IMR-90 (cell line): ENCODE results near the gene RCHY1. TPM values are rescaled to one million over a fixed set of nuclear protein-coding genes. Genes with fewer than 3 reads are reported as not detected.

ENCODE experiments used
- ATAC-seq: fragments of 200-7000 bp; cut with Tn5 transposase; 2 replicates; pipeline ENCODE4 v1.9.1; 2020; ENCODE audit warnings: low read depth, mild to moderate bottlenecking, moderate library complexity
- BruUV-seq: library from RNA; stranded (reverse); fragments of 400-500 nt; replicated peaks from 2 replicates; lab custom pipeline; 2021; lab: Mats Ljungman, UMichigan
- CTCF ChIA-PET: fragments of 300-600 bp; formaldehyde crosslinking; extraction: SDS; loops from one replicate; lab custom pipeline; 2021; ENCODE audit warnings: antibody characterized with exemption; lab: Yijun Ruan, JAX
- POLR2A ChIA-PET: fragments of 300-600 bp; sonication (Branson Sonifier 250); formaldehyde crosslinking; loops from one replicate; lab custom pipeline; 2022; ENCODE audit warnings: antibody characterized with exemption; ENCODE audit not compliant: unreplicated experiment; lab: Charles Lee
- DNase-seq: peaks from one replicate; pipeline ENCODE4 v3.0.0; 2013
- H2AFZ ChIP-seq: replicated peaks from 2 replicates; pipeline ENCODE3; 2013; ENCODE audit warnings: low read length, mild to moderate bottlenecking; ENCODE audit not compliant: poor library complexity
- H2AK5ac ChIP-seq: 2 replicates; pipeline ENCODE4 v1.6.1; 2013; ENCODE audit warnings: low read depth, low read length, inconsistent platforms
- H2AK9ac ChIP-seq: replicated peaks from 2 replicates; pipeline ENCODE3; 2013; ENCODE audit warnings: mild to moderate bottlenecking, low read depth, low read length, moderate library complexity; ENCODE audit not compliant: poor library complexity
- H2BK120ac ChIP-seq: 2 replicates; pipeline ENCODE4 v1.6.1; 2013; ENCODE audit warnings: low read depth, low read length, inconsistent platforms
- H2BK15ac ChIP-seq: 3 replicates; pipeline ENCODE4 v1.6.1; 2013; ENCODE audit warnings: low read depth, low read length, inconsistent platforms
- H2BK20ac ChIP-seq: 2 replicates; pipeline ENCODE4 v1.6.1; 2013; ENCODE audit warnings: low read depth, mild to moderate bottlenecking, inconsistent platforms, low read length, moderate library complexity
- H2BK5ac ChIP-seq: 2 replicates; pipeline ENCODE4 v1.6.1; 2013; ENCODE audit warnings: mild to moderate bottlenecking, low read depth, low read length, inconsistent platforms; ENCODE audit not compliant: poor library complexity, severe bottlenecking
- H3K14ac ChIP-seq: replicated peaks from 2 replicates; pipeline ENCODE4 v1.6.1; 2013; ENCODE audit warnings: low read depth, low read length, inconsistent platforms
- H3K18ac ChIP-seq: 2 replicates; pipeline ENCODE4 v1.6.1; 2013; ENCODE audit warnings: low read depth, low read length, control low read depth
- H3K23ac ChIP-seq: 2 replicates; pipeline ENCODE4 v1.6.1; 2013; ENCODE audit warnings: low read depth, low read length, inconsistent platforms
- H3K27ac ChIP-seq: 2 replicates; pipeline ENCODE4 v1.5.1; 2013; ENCODE audit warnings: mild to moderate bottlenecking, control low read depth, low read length; ENCODE audit not compliant: insufficient read depth
- H3K27me3 ChIP-seq: 2 replicates; pipeline ENCODE4 v1.6.1; 2013; ENCODE audit warnings: low read length; ENCODE audit not compliant: control insufficient read depth, insufficient read depth
- H3K36me3 ChIP-seq: 2 replicates; pipeline ENCODE4 v1.6.1; 2013; ENCODE audit warnings: low read length, mixed read lengths; ENCODE audit not compliant: control insufficient read depth, insufficient read depth
- H3K4ac ChIP-seq: 2 replicates; pipeline ENCODE4 v1.6.1; 2013; ENCODE audit warnings: low read depth, low read length, inconsistent platforms
- H3K4me1 ChIP-seq: 2 replicates; pipeline ENCODE4 v1.6.1; 2013; ENCODE audit warnings: low read length, mixed read lengths; ENCODE audit not compliant: control insufficient read depth, insufficient read depth
- H3K4me2 ChIP-seq: 2 replicates; pipeline ENCODE4 v1.6.1; 2013; ENCODE audit warnings: low read depth, mild to moderate bottlenecking, control low read depth, low read length, moderate library complexity
- H3K4me3 ChIP-seq: 2 replicates; pipeline ENCODE4 v1.5.1; 2013; ENCODE audit warnings: low read depth, mild to moderate bottlenecking, control low read depth, low read length, moderate library complexity; ENCODE audit not compliant: insufficient read depth
- H3K56ac ChIP-seq: 2 replicates; pipeline ENCODE4 v1.6.1; 2013; ENCODE audit warnings: low read length, inconsistent platforms; ENCODE audit not compliant: insufficient read depth; ENCODE audit errors: extremely low read depth
- H3K79me1 ChIP-seq, 2 experiments: 2 replicates each; pipeline ENCODE4 v1.6.1; 2013; ENCODE audit warnings: low read length in 2 of 2, inconsistent platforms in 1 of 2, low read depth in 1 of 2
- H3K9ac ChIP-seq: 2 replicates; pipeline ENCODE4 v1.6.1; 2013; ENCODE audit warnings: low read depth, low read length, control low read depth
- H3K9me1 ChIP-seq: 2 replicates; pipeline ENCODE4 v1.6.1; 2013; ENCODE audit warnings: low read length, inconsistent platforms; ENCODE audit not compliant: insufficient read depth
- H3K9me3 ChIP-seq: 2 replicates; pipeline ENCODE4 v1.6.1; 2013; ENCODE audit warnings: low read length; ENCODE audit not compliant: control insufficient read depth, insufficient read depth
- H4K20me1 ChIP-seq: 2 replicates; pipeline ENCODE4 v1.6.1; 2013; ENCODE audit warnings: low read length, inconsistent platforms; ENCODE audit not compliant: insufficient read depth
- H4K5ac ChIP-seq: 2 replicates; pipeline ENCODE4 v1.6.1; 2013; ENCODE audit warnings: mild to moderate bottlenecking, low read depth, low read length, control low read depth
- H4K8ac ChIP-seq, 2 experiments: 2 replicates each; pipeline ENCODE4 v1.6.1; 2013; ENCODE audit warnings: low read depth in 2 of 2, low read length in 2 of 2, control low read depth in 1 of 2, inconsistent platforms in 1 of 2
- H4K91ac ChIP-seq: 2 replicates; pipeline ENCODE4 v1.6.1; 2013; ENCODE audit warnings: low read depth, low read length, inconsistent platforms; ENCODE audit not compliant: insufficient read depth
- BHLHE40 ChIP-seq: fragments of 150-350 bp; IDR thresholded peaks from 2 replicates; pipeline ENCODE4 v1.6.1; 2016; ENCODE audit warnings: mild to moderate bottlenecking, low read depth, low read length
- CEBPB ChIP-seq: IDR thresholded peaks from 2 replicates; pipeline ENCODE4 v1.6.1; 2012; ENCODE audit warnings: low read depth, low read length, improper control_type of control experiment
- ELK1 ChIP-seq: fragments of 150-350 bp; IDR thresholded peaks from 2 replicates; pipeline ENCODE4 v1.6.1; 2016; ENCODE audit warnings: low read depth, mild to moderate bottlenecking, low read length, moderate library complexity, borderline replicate concordance
- FOS ChIP-seq: fragments of 150-350 bp; IDR thresholded peaks from 2 replicates; pipeline ENCODE4 v1.6.1; 2016; ENCODE audit warnings: low read depth, low read length
- MAFK ChIP-seq: IDR thresholded peaks from 2 replicates; pipeline ENCODE4 v1.6.1; 2012; ENCODE audit warnings: low read depth, low read length, improper control_type of control experiment
- MAZ ChIP-seq: IDR thresholded peaks from 2 replicates; pipeline ENCODE4 v1.6.1; 2012; ENCODE audit warnings: low read depth, mild to moderate bottlenecking, low read length, improper control_type of control experiment, moderate library complexity, borderline replicate concordance
- MXI1 ChIP-seq: IDR thresholded peaks from 2 replicates; pipeline ENCODE4 v1.6.1; 2012; ENCODE audit warnings: low read depth, mild to moderate bottlenecking, low read length, moderate library complexity, borderline replicate concordance
- POLR2A ChIP-seq: IDR thresholded peaks from 2 replicates; pipeline ENCODE4 v1.6.1; 2012; ENCODE audit warnings: mild to moderate bottlenecking, low read depth, low read length
- RAD21 ChIP-seq: IDR thresholded peaks from 2 replicates; pipeline ENCODE4 v1.6.1; 2012; ENCODE audit warnings: low read length, improper control_type of control experiment
- RCOR1 ChIP-seq: IDR thresholded peaks from 2 replicates; pipeline ENCODE4 v1.6.1; 2012; ENCODE audit warnings: mild to moderate bottlenecking, low read length, improper control_type of control experiment; ENCODE audit not compliant: insufficient replicate concordance
- RFX5 ChIP-seq: IDR thresholded peaks from 2 replicates; pipeline ENCODE4 v1.8.0; 2012; ENCODE audit warnings: low read depth, mild to moderate bottlenecking, low read length, moderate library complexity
- SMC3 ChIP-seq: fragments of 150-350 bp; IDR thresholded peaks from 2 replicates; pipeline ENCODE4 v1.6.1; 2016; ENCODE audit warnings: low read depth, mild to moderate bottlenecking, antibody characterized with exemption, low read length, moderate library complexity
- USF2 ChIP-seq: fragments of 150-350 bp; IDR thresholded peaks from 2 replicates; pipeline ENCODE4 v1.6.1; 2017; ENCODE audit warnings: mild to moderate bottlenecking, antibody characterized with exemption, low read length, low read depth
- WGBS, 2 experiments: methylation state at CpG; one replicate each; pipeline versions ENCODE4 v1.1.5 to v1.1.7; 2013; ENCODE audit warnings: missing lambda C conversion rate in 2 of 2; ENCODE audit not compliant: insufficient read length in 1 of 2; ENCODE audit errors: extremely low coverage in 2 of 2; 5-methylcytosine and 5-hydroxymethylcytosine counted together
- dilution Hi-C: fragments of 300-500 bp; cut with HindIII; formaldehyde crosslinking; loops from one replicate; pipeline ENCODE4 v1.14.3; 2018; ENCODE audit warnings: low sequenced_read_pairs; ENCODE audit not compliant: unreplicated experiment
- in situ Hi-C: fragments of 300-500 bp; cut with MboI; formaldehyde crosslinking; loops from 3 replicates; pipeline ENCODE4 v1.14.3; 2019; ENCODE audit warnings: low sequenced_read_pairs, inconsistent platforms, mixed read lengths
- intact Hi-C: fragments of 100-400 bp; cut with micrococcal nuclease; formaldehyde crosslinking; loops from 2 replicates; pipeline ENCODE4 v1.10.0; 2022
- polyA plus RNA-seq, 3 experiments: library from polyadenylated mRNA; depleted of rRNA; stranded (reverse); fragments of >200 nt; gene quantifications; 2 replicates each; pipeline ENCODE4 v1.2.3, GENCODE V29; 2012; ENCODE audit warnings: low replicate concordance in 1 of 3
- total RNA-seq: library from RNA; depleted of rRNA; stranded (reverse); fragments of >200 nt; gene quantifications from 2 replicates; pipeline ENCODE4 v1.2.3, GENCODE V29; 2012

RCHY1 gene
- total and polyA plus RNA-seq, 2 of the 4 experiments (the other 2 are of a cell fraction) = 20.1 to 22.4 TPM

- no peak overlapping the region for H2AK5ac ChIP-seq
- no peaks in the 10 kb centered on the region for H3K9me1 ChIP-seq
- ChIA-PET POLR2A (no interaction called here), CTCF (no interaction called here)
- WGBS, 2 experiments = no CpG with 5 or more reads among the region's 1 CpG
- H3K14ac ChIP-seq = no peak overlapping the region
- no peak overlapping the region for H3K18ac ChIP-seq
- H4K8ac ChIP-seq = no peak overlapping the region
- H3K27ac ChIP-seq = no peak overlapping the region
- dilution Hi-C loops (no loop called here), intact Hi-C loops (no loop called here), in situ Hi-C loops (no loop called here)
- BruUV-seq = no TSS peak
- H4K91ac ChIP-seq = no peak overlapping the region
- no peak overlapping the region for H3K4ac ChIP-seq
- no peaks in the 10 kb centered on the region for H3K79me1 ChIP-seq
- H3K9ac ChIP-seq = no peak overlapping the region
- no peak overlapping the region for H2AK9ac ChIP-seq
- DNase-seq (no peak), ATAC-seq (no peak)
- no peaks in the 10 kb centered on the region for H4K20me1 ChIP-seq
- H2BK20ac ChIP-seq = no peak overlapping the region
- TF ChIP-seq RCOR1 (no peak), RAD21 (no peak), CEBPB (no peak), FOS (no peak), MAZ (no peak), SMC3 (no peak), MXI1 (no peak), BHLHE40 (no peak), USF2 (no peak), ELK1 (no peak), POLR2A (no peak), MAFK (no peak), RFX5 (no peak)
- H2BK120ac ChIP-seq = no peak overlapping the region
- H3K4me2 ChIP-seq = no peak overlapping the region
- no peak overlapping the region for H2AFZ ChIP-seq
- no peak overlapping the region for H2BK5ac ChIP-seq
- H3K9me3 ChIP-seq = no peaks in the 10 kb centered on the region
- H4K5ac ChIP-seq = no peak overlapping the region
- no peak overlapping the region for H3K23ac ChIP-seq
- no peak overlapping the region for H2BK15ac ChIP-seq
- no peaks in the 10 kb centered on the region for H3K36me3 ChIP-seq
- no peak overlapping the region for H3K56ac ChIP-seq
- no peaks in the 10 kb centered on the region; the same call in 1 of the 2 replicates for H3K27me3 ChIP-seq
- H3K4me3 ChIP-seq = no peak overlapping the region
- no peaks in the 10 kb centered on the region for H3K4me1 ChIP-seq
These were observed 85.0 kb downstream of the RCHY1 start for GRCh38 chr4:75429208-75429607.
